Omental fat pad (tissue), 4 donors: ENCODE data around the gene DOCK2. TPM values are rescaled to one million over a fixed set of nuclear protein-coding genes. Genes with fewer than 3 reads are reported as not detected.

Experiments used
- ATAC-seq: fragments of 150-250 bp; one replicate; pipeline ENCODE4 v1.9.1; 2016; ENCODE audit warnings: mild to moderate bottlenecking, moderate library complexity; ENCODE audit not compliant: low FRiP score
- DNase-seq: peaks from one replicate; pipeline ENCODE4 v3.0.0-alpha.2; 2019; ENCODE audit warnings: low spot score
- total RNA-seq, 4 donors: library from RNA; depleted of rRNA; stranded (reverse); fragments of >200 nt; gene quantifications; one replicate each; pipeline ENCODE4 v1.1.0, GENCODE V29; 2016
- TF ChIP-seq, protein P1 (sequence below), 3 donors: fragments of 450-650 bp; IDR thresholded peaks; one replicate each; pipeline ENCODE4 v1.5.1; 2016 to 2017; ENCODE audit warnings: antibody characterized with exemption in 3 of 3, mild to moderate bottlenecking in 3 of 3, moderate library complexity in 2 of 3

The DOCK2 gene
- total RNA-seq, 4 donors from 2014 or later, result 28.4 to 55.6 (median 41.3) TPM

DNA sequence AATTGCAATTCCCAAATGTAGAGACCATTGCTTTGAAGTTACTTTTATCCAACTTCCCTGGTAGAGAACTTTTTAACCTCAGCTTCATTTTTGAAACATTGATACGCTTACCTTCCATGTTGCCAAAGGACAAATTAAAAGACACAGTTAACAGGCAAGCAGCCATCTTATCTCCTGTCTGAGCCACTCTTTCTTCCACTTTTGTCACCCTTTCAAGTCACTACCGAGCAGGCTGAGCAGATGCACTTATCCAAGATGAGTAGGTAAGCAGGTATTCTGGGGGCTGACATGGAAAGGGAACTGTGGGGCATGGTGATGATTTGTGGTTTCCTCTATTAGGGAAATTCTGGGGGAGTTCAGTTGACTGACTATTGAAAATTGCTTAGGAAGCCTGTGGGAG is 66.7 kb downstream of the DOCK2 start:
- TF ChIP-seq, protein P1, sequence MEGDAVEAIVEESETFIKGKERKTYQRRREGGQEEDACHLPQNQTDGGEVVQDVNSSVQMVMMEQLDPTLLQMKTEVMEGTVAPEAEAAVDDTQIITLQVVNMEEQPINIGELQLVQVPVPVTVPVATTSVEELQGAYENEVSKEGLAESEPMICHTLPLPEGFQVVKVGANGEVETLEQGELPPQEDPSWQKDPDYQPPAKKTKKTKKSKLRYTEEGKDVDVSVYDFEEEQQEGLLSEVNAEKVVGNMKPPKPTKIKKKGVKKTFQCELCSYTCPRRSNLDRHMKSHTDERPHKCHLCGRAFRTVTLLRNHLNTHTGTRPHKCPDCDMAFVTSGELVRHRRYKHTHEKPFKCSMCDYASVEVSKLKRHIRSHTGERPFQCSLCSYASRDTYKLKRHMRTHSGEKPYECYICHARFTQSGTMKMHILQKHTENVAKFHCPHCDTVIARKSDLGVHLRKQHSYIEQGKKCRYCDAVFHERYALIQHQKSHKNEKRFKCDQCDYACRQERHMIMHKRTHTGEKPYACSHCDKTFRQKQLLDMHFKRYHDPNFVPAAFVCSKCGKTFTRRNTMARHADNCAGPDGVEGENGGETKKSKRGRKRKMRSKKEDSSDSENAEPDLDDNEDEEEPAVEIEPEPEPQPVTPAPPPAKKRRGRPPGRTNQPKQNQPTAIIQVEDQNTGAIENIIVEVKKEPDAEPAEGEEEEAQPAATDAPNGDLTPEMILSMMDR (IDR thresholded peaks at IDR 0.05), result no peak
- no peak for ATAC-seq

DNA sequence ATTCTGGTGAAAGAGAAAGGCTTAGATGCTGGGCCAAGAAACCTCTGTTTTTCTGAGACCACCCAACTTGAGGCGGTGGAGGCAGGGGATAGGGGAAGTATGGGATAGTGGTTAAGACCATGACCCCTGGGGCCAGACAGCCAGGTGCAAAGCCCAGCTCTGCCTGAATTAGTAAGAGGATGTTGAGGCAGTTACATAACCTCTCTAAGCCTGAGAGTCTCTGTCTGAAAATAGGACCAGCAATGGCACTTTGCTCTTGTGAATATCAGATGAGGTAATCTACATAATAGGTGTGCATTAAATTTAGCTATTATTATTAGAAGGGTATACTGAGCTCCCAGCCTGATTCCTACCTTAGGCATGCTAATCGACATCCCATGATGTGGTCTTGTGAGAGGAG is 68.2 kb downstream of the DOCK2 start:
- ATAC-seq (no peak), DNase-seq (no peak)

More for the DNA sequence above, 66.7 kb downstream of the DOCK2 start:
- DNase-seq, result no peak

DNA sequence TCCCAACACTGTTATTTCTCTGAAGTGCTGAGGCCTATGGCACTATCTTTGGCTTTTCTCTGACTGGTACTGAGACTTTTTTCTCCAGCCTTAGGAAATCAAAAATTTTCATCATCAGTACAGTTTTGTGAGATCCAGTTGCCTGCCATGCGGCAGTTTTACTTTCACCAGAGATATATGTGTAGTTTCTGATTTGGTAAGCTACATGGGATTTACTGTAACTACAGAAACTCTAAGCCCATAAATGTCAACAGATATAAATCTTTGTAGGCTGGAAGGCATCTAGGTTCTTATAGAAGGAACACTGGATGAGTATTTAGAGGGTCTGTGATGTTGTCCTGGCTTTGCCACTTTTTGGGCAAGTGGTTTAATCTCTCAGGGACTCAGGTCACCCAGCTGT is 69.0 kb downstream of the DOCK2 start:
- TF ChIP-seq, protein P1 (IDR thresholded peaks at IDR 0.05), result no peak
- no peak for ATAC-seq

More for the DNA sequence above, 68.2 kb downstream of the DOCK2 start:
- TF ChIP-seq, protein P1 (IDR thresholded peaks at IDR 0.05), result no peak

DNA sequence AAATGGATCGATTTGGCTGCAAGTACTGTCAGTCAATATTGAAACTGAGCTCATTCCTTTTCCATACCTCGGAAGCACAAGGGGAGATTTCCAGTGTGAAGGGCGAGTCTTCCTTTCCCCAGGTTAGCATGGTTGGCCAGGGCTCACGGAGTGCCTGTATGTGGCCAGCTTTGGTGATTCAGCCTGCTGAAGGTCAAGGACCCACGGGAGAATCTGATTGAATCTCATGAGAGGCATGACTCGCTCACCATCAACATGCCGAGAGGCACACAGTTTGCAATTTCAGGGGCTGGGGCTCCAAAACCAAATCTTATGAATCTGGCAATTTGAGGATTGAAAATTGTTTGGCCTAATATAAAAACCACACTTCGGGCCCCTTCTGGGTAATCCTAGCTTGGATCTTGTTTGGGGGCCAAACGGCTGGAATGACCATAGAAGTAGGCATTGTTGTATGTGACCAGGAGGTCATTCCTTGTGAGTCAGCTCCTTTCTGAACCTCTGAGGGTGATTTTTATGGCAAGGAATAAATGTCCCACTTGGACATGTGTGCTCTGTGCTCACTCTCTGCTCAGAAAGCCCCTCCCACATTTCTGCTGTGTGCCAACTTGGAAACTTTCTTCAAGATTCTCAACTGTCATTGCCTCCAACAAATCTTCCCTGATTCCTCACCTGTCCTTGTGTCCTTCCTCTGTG is 69.8 kb downstream of the DOCK2 start:
- ATAC-seq (no peak), DNase-seq (no peak)
- TF ChIP-seq, protein P1 (IDR thresholded peaks at IDR 0.05), result no peak

More for the DNA sequence above, 69.0 kb downstream of the DOCK2 start:
- no peak for DNase-seq

DNA sequence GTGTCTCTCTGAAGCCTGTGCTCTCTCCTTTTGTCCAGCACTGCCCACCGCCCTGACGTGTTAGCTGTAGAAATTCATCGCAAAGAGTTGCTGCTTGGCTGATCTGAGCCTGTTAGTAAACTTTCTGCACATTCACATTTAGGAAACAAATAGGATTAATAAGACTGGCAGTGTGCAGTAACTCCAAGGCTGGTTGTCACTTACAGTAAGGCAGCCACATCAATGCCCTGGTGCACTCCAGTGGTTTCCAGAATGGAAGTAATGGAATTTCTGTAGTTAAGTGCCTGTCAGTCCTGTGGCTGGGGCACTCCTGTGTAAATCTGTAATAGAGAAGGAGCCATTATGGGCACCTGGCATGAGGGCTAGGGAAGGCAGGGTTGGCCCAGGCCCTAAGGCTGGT is 70.6 kb downstream of the DOCK2 start:
- DNase-seq, result no peak
- TF ChIP-seq, protein P1 (IDR thresholded peaks at IDR 0.05), result no peak
- ATAC-seq, result no peak

DNA sequence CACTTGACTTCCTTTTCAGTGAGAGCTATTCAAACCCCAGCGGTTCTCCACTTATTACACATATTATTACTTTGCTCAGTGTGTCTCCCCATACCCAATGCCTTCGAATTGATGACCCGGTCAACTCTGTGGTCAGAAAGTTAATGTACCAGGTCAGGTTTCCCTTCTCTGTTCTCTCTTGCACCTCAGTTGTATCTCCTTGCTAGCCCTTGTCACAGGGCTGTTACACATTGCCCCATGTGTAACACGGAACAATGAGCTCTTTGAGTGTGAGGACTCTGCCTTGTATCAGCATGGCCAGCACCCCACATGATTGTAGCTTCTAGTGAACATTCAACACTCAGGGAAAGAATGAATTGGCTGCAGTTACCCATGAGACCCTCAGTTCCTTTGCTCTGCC is 73.6 kb downstream of the DOCK2 start:
- TF ChIP-seq, protein P1 (IDR thresholded peaks at IDR 0.05), result no peak
- no peak for DNase-seq
- no peak for ATAC-seq

DNA sequence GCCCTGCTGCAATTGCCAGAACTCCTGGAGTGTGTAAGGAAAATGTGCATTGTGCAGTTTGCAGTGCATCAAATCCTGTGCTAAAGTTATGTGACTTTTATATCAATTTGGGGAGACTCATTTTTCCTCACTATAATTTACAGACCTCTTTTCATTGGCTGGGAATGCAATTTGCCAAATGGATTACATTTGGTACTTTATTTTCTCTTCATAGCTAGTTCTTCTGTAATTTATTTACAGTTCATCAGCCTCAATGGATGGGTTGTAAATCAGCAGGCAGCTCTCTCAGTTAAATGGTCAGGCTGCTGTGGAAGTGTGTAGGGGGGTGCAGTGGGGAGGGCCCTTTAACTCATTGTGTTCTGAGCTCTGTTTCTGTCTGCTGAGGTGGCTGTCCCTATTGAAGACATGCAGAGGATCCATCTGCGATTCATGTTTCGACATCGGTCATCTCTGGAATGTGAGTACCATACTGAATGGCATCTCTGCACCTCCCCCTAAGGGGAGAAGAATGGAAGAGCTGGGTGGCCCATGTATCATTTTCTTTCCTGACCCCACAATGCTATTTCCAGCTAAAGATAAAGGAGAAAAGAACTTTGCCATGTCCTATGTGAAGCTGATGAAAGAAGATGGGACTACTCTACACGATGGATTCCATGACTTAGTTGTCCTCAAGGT is 74.6 kb downstream of the DOCK2 start:
- ATAC-seq, result no peak
- TF ChIP-seq, protein P1 (IDR thresholded peaks at IDR 0.05), result no peak
- DNase-seq, result no peak
